ENCODE results near the gene TUBGCP3. TPM values are rescaled to one million over a fixed set of nuclear protein-coding genes. Genes with fewer than 3 reads are reported as not detected.

The TUBGCP3 gene
- total and polyA plus RNA-seq, 4 donors, result 6.7 to 31.0 (median 17.3) TPM

DNA sequence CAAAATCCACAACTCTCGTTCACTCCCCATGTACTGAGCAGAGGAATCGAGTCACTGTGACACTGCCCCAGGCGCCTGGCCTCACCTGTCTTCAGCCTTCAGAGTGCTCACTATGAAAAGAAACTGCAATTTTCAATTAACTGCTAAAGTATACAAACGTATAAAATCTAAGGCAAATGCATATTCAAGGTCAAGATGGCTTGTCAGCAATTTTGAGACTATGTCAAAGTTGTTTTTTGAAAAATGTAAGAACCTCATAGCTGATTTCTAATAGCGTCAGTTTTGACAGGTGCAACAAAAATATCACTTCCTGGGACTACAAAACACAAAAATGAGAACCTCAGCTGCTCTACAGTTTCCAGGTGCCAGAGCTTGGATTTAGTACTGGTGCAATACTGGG, 31.4 kb downstream of the TUBGCP3 start:
- Histone ChIP-seq H3K27me3 (ENCODE audit: control insufficient read depth in 4 of 4, insufficient read depth in 4 of 4, low read length in 3 of 4) (no peaks in the 10 kb centered on the region), H3K4me3 (ENCODE audit: low read depth in 1 of 3, low read length in 3 of 3) (no peak overlapping the region), H3K9ac (ENCODE audit: low read depth in 1 of 2, low read length in 2 of 2) (no peak overlapping the region), H3K4me1 (ENCODE audit: control insufficient read depth in 4 of 4, insufficient read depth in 4 of 4, low read length in 3 of 4) (no peaks in the 10 kb centered on the region), H3K9me3 (ENCODE audit: control insufficient read depth in 4 of 4, low read length in 3 of 4) (no peaks in the 10 kb centered on the region), H3K36me3 (ENCODE audit: control insufficient read depth in 4 of 4, insufficient read depth in 3 of 4, low read depth in 1 of 4, low read length in 3 of 4) (peaks cover 8 to 59% (median 52%) of the 10 kb centered on the region in 4 donors), H3K27ac (ENCODE audit: low read depth in 1 of 2, low read length in 2 of 2) (no peak overlapping the region)
- no peak for DNase-seq (ENCODE audit: low spot score)
- 97% methylated on average over 5 of the region's 5 CpGs for WGBS
- TF ChIP-seq FOXA1 (IDR thresholded peaks at IDR 0.05) (no peak), NR2F2 (IDR thresholded peaks at IDR 0.05) (no peak), RXRA (IDR thresholded peaks at IDR 0.05) (no peak), RAD21 (IDR thresholded peaks at IDR 0.05) (no peak), FOXA2 (IDR thresholded peaks at IDR 0.05) (no peak), JUND (IDR thresholded peaks at IDR 0.05) (no peak), YY1 (IDR thresholded peaks at IDR 0.05) (no peak), GABPA (IDR thresholded peaks at IDR 0.05 in 1 of 2, conservative IDR thresholded peaks at IDR 0.05 in 1 of 2) (no peak), EGR1 (IDR thresholded peaks at IDR 0.05; ENCODE audit: low read depth in 2 of 2) (no peak), HNF4A (conservative IDR thresholded peaks at IDR 0.05) (no peak)
- TF ChIP-seq, protein P1, sequence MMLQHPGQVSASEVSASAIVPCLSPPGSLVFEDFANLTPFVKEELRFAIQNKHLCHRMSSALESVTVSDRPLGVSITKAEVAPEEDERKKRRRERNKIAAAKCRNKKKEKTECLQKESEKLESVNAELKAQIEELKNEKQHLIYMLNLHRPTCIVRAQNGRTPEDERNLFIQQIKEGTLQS (IDR thresholded peaks at IDR 0.05), result no peak
- TF ChIP-seq, protein P2, sequence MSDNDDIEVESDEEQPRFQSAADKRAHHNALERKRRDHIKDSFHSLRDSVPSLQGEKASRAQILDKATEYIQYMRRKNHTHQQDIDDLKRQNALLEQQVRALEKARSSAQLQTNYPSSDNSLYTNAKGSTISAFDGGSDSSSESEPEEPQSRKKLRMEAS (IDR thresholded peaks at IDR 0.05), result no peak
- TF ChIP-seq, protein P3, sequence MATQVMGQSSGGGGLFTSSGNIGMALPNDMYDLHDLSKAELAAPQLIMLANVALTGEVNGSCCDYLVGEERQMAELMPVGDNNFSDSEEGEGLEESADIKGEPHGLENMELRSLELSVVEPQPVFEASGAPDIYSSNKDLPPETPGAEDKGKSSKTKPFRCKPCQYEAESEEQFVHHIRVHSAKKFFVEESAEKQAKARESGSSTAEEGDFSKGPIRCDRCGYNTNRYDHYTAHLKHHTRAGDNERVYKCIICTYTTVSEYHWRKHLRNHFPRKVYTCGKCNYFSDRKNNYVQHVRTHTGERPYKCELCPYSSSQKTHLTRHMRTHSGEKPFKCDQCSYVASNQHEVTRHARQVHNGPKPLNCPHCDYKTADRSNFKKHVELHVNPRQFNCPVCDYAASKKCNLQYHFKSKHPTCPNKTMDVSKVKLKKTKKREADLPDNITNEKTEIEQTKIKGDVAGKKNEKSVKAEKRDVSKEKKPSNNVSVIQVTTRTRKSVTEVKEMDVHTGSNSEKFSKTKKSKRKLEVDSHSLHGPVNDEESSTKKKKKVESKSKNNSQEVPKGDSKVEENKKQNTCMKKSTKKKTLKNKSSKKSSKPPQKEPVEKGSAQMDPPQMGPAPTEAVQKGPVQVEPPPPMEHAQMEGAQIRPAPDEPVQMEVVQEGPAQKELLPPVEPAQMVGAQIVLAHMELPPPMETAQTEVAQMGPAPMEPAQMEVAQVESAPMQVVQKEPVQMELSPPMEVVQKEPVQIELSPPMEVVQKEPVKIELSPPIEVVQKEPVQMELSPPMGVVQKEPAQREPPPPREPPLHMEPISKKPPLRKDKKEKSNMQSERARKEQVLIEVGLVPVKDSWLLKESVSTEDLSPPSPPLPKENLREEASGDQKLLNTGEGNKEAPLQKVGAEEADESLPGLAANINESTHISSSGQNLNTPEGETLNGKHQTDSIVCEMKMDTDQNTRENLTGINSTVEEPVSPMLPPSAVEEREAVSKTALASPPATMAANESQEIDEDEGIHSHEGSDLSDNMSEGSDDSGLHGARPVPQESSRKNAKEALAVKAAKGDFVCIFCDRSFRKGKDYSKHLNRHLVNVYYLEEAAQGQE (IDR thresholded peaks at IDR 0.05), result no peak
- TF ChIP-seq, protein P4, sequence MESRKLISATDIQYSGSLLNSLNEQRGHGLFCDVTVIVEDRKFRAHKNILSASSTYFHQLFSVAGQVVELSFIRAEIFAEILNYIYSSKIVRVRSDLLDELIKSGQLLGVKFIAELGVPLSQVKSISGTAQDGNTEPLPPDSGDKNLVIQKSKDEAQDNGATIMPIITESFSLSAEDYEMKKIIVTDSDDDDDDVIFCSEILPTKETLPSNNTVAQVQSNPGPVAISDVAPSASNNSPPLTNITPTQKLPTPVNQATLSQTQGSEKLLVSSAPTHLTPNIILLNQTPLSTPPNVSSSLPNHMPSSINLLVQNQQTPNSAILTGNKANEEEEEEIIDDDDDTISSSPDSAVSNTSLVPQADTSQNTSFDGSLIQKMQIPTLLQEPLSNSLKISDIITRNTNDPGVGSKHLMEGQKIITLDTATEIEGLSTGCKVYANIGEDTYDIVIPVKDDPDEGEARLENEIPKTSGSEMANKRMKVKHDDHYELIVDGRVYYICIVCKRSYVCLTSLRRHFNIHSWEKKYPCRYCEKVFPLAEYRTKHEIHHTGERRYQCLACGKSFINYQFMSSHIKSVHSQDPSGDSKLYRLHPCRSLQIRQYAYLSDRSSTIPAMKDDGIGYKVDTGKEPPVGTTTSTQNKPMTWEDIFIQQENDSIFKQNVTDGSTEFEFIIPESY (IDR thresholded peaks at IDR 0.05), result no peak
- TF ChIP-seq, protein P5, sequence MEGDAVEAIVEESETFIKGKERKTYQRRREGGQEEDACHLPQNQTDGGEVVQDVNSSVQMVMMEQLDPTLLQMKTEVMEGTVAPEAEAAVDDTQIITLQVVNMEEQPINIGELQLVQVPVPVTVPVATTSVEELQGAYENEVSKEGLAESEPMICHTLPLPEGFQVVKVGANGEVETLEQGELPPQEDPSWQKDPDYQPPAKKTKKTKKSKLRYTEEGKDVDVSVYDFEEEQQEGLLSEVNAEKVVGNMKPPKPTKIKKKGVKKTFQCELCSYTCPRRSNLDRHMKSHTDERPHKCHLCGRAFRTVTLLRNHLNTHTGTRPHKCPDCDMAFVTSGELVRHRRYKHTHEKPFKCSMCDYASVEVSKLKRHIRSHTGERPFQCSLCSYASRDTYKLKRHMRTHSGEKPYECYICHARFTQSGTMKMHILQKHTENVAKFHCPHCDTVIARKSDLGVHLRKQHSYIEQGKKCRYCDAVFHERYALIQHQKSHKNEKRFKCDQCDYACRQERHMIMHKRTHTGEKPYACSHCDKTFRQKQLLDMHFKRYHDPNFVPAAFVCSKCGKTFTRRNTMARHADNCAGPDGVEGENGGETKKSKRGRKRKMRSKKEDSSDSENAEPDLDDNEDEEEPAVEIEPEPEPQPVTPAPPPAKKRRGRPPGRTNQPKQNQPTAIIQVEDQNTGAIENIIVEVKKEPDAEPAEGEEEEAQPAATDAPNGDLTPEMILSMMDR (IDR thresholded peaks at IDR 0.05; ENCODE audit: low read depth, low read length, missing input control), result no peak
